OCI-M2 (cell line): ENCODE results near the gene CCDC97.

Experiments
- DNase-seq: peaks from one replicate; lab custom pipeline; 2025; ENCODE audit not compliant: unreplicated experiment; lab: John Stamatoyannopoulos, UW

CCDC97 gene

DNA sequence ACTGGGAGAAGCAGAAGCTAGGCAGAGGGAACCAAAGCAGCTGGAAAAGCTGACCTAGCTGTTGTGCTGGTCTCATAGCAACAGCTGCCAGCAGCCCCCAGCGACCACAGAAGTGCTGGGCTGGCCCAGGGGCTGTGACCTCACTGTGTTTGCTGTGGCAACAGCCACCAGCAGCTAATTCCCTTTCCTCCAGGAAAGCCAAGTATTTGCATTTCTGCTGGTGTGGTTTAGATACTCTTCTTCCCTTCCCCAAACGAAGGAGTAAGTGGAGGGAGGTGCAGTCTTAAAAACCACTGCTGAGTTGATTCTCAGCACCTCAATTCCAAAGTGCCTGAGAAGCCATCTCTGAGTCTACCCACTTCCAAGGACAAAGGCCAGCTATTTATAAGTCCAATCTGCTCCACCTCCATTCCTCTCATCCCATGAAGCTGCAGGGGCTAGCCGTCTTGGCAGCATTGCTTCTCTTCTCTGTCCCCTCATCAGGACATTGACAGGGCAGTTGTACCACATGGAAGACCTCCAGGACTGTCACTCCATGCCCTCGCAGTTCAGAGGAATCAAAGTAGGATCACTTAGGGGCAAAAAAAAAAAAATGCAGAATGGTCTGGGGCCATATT lies 11.5 kb upstream of the CCDC97 start:
- no peak for DNase-seq

DNA sequence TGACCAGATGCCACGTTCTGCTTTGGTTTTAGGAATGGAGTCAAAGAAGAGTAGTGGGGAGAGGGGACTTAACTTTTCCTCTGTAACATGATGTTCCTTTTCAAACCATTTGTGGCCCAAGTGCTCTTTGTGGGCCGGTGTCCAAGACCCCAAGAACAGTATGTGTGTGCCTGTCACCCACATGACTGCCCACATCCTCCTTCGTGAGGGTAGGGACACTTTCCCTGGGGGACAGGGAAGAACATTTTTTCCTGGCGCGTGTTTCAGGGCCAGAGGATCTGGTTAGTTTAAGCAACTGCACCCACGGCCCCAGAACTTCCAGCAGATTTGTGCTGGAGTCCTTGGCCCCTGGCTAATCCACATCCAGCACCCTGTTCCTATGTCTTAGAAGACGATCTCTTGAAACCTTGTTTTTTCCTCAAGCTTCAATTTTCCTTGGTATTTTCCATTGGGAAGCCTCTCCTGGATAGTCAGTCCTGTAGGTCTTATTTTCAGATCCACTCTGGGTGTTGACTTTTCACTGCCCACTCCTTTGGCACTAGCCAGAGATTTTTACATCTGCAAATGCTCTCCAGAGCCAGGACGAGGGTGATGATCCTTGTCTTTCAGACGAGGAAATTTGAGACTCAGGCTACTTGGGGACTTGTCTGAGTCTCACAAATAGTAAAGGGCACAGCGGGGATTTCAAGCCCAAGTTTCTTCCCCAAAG lies 10.8 kb upstream of the CCDC97 start:
- DNase-seq, result no peak

DNA sequence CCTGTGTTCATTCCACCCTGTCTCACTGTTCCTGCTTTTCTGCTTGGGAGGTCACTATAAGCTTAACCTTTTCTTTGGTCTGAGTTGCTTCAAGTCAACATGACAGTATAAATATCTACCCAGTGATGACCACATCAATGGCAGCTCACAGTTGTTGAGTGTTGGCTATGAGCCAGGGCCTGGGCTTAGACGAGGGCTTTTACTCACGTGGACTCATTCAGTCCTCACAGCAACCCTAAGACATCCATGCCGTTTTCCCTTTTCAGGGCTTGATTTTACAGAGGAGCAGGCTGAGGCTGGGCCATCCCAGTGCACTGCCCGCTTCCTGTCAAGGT lies 10.2 kb upstream of the CCDC97 start:
- no peak for DNase-seq

DNA sequence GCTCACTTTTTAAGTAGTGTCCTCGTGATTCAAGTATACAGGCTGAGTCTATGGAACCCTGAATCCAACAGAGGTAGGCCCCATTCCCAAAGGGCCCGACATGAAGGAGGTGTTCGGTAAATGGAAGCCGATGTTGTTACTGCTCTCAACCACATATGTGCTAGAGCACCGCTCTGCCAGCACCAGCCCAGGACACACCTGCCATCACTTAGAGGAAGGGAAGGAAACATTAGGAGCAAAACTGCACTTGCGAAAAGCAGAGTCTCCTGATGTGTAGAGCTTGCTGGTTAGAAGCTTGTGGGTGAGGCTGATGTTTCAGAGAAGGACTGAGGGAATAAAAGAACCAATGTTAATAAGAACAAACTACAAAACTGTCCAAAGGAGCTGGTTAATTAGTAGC lies 9.4 kb upstream of the CCDC97 start:
- DNase-seq, result no peak

- no peak for DNase-seq
Measured at GRCh38 chr19:41302624-41303351, 7.2 kb upstream of the CCDC97 start.

- DNase-seq, result no peak
Measured at GRCh38 chr19:41303954-41304353, 6.0 kb upstream of the CCDC97 start.

GRCh38 chr19:41304706-41305483 lies 5.1 kb upstream of the CCDC97 start:
- DNase-seq, result no peak

DNA sequence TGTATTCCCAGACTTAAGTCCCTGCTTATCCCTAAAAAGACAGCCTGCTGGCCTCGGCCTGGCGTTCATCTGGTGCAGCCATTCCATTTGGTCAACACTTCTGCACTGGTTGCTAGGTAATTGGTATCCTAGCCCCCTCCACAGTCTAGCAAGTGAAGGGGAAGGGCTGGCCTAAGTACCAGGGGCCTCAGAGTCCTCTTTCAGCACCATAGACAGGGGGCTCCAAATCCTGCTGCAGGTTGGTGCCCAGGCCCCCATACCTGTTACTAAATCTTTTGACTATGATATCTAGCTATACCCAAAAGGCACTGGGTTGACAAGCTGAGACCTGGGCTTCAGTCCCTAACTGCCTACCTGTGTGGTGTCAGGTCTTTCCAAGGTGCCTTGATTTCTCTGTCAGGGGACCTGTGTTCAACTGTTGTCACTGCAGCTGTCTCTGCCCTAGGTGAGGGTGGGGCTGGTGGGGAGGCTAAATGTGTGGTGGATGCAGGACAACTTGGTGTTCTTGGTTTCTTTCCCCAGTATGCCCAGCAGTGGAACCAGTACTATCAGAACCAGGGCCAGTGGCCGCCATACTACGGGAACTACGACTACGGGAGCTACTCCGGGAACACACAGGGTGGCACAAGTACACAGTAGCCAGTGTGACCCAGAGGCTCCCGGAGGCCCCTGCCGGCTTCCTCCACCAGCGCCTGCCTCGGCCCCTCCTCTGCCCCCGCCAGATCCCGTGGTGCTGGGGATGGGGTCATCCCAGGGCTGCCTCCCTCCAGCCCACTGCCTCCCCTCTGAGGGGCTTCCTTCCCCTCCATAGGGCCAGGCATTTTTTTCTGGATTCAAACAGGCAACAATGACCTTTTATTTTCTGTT lies 3.8 kb upstream of the CCDC97 start:
- DNase-seq, result no peak

GRCh38 chr19:41307090-41307875 lies 2.7 kb upstream of the CCDC97 start:
- DNase-seq, result no peak

DNA sequence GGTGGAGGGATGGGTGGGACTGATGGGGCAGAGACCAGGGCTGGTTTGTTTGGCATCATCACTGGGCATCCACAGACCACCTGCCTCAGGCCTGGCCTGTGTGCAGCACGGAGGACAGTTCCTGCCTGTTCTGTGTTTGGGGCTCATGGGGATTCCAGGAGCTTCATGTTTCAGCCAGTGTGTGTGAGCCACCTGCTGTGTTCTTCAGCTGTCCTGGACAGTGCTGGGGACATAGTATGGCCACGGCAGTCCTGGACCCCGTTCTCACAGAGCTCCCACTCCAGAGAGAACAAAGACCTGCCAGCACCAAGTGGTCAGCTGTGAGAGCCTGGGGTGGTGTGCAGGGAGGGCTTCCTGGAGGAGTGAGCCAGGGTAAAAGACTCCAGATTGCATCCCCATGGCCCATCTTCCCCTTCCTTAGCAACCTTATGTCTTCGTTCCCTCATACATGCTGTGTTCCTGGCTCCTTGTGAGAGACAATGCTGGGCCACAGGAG lies 2.0 kb upstream of the CCDC97 start:
- DNase-seq, result no peak

DNA sequence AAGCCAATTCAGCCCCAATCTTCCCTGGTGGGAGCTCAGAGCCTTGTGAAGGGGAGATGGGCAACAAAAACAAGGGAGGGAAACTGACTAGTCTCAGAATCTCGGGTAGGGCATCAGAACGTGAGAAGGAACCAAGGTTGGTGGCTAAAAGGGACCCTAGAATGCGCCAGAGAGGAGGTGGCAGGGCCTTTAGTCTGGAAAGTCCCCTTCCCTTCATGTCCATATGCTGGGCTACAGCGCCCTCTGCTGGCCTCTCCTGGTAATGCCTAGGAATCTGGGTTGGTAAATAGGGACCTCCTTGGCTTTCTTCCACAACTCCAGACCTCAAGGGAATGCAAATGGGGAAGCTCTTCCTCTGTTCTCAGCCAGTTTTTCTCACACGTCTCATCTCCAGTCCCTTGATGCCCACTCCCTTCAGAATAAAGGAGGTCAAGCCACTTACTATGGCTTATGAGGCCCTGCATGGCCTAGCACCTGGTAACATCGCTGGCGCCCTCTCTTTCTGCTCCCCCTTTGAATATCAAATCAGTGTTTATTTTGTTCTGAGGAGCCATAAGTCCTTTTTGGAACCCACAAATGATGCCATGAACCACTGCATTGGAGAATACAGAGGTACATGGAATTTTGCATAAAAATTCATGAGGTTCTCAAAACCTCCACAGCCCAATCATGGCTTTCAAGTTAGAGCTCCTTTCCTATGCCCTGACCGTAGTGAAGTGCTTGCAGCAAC lies 1.4 kb upstream of the CCDC97 start:
- DNase-seq, result peak; percentile 82

DNA sequence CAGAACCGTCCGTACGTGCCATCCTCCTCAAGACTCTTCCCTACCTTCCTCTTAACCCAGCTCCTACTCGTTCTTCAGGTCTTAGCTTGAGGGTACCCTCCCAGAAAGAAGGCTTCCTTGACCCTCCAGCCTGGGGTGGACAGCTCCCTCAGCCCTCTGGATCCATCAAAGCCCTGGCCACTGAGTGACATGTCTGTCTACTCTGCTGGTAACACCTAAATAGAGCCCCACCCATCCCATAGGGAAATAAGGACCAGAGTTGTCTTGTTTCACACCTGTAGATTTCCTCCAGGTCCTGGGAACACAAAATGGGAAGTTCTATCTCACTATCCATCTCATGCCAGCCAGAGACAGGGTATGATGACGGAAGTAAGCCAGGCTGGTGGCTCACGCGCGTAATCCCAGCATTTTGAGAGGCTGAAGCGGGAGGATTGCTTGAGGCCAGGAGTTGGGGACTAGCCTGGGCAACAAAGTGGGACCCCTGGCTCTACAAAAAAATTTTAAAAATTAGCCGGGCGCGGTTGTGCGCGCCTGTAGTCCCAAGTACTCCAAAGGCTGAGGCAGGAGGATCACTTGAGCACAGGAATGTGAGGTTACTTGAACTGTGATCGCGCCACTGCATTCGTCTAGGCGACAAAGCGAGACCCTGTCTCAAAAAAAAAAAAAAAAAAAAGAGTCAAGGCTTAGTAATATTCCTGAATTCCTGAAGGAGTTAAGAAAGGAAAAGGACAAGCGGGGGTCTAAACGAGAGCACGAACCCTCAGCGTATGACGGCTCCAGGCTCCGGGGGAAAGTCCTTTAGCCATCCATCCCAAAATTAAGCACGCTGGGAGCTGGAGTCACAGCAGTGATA lies 566 bp upstream of the CCDC97 start:
- DNase-seq, result no peak

- DNase-seq, result no peak
Measured at GRCh38 chr19:41311072-41311471, 1.1 kb downstream of the CCDC97 start.

GRCh38 chr19:41311613-41312012 lies 1.6 kb downstream of the CCDC97 start:
- DNase-seq, result no peak

DNA sequence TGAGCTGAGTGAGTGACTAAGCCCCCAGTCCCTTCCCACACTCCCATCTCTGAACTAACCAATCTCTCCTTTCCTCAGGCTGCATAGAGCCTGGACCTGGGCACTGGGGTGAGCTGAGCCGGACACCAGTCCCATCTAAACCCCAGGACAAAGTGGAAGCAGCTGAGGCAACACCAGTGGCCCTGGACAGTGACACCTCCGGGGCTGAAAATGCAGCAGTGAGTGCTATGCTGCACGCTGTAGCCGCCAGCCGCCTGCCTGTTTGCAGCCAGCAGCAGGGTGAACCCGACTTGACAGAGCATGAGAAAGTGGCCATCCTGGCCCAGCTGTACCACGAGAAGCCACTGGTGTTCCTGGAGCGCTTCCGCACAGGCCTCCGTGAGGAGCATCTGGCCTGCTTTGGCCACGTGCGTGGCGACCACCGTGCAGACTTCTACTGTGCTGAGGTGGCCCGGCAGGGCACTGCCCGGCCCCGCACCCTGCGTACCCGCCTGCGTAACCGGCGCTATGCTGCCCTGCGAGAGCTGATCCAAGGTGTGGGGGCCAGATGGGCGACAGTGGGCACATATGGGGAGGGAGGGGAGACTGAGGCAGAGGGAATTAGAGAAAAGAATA lies 6.4 kb downstream of the CCDC97 start:
- DNase-seq, result no peak

GRCh38 chr19:41318696-41319499 lies 8.9 kb downstream of the CCDC97 start:
- no peak for DNase-seq
